ELF-1 (cell line): ENCODE data around the gene CDK5R1.

Source experiments
- DNase-seq: peaks from one replicate; pipeline ENCODE4 v3.0.0-alpha.2; 2016; ENCODE audit warnings: low read depth, low spot score

CDK5R1 gene

DNA sequence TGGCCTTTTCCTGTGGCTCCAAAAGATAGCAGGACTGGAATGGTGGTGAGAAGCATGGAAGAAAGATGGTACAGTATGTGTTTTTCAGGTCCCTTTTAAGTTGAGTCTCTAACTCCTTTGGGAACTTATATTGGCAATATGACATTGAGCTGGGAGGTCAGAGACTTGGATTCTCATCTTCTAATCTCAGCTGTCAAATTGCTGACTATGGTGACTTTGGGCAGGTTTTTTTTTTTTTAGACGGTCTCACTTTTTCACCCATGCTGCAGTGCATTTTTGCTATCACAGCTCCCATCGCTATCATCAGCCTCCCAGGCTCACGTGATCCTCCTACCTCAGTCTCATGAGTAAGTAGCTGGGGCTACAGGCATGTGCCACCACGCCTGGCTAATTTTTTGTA is 15.1 kb upstream of the CDK5R1 start:
- DNase-seq, result no peak

- DNase-seq, result no peak
These were observed 11.5 kb upstream of the CDK5R1 start for GRCh38 chr17:32475258-32475657.

GRCh38 chr17:32477220-32477619 is 9.6 kb upstream of the CDK5R1 start:
- DNase-seq, result no peak

- no peak for DNase-seq
These were observed 7.6 kb upstream of the CDK5R1 start for GRCh38 chr17:32479074-32479617.

- DNase-seq, result no peak
These were observed 5.6 kb upstream of the CDK5R1 start for GRCh38 chr17:32481193-32481592.

DNA sequence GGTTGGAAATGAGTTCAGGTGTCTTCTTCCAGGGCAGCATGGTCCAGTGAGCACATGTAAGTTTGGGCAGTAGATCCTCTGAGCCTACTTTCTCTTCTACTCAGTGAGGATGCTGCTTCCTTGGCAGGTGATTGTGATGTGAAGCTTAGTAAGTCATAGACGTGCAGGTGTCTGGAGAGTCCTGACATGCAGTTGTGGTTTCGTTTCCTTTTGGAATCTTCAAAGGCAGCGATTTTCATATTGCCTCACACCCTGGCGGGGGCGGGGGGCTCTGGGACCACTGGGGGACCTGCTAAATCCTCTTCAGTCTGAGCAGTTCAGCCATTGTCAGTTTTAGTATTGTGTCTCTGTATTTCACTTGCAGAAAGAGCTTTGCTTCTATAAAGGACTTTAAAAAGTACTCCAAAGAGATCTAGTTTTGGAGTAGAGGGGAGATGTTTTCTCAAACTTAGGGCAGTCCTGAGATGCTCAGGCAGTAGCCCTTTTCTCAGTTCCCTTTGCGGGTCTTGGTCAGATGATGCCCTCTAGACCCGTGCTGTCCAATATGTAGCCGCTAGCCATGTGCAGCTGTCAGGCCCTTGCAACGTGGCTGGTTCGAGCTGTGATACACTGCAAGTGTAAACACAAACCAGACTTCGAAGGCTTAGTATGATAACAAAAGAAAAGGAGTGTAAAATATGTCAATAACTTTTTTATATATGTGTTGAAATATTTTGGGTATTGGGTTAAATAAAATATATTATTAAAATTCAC is 4.0 kb upstream of the CDK5R1 start:
- DNase-seq, result no peak

DNA sequence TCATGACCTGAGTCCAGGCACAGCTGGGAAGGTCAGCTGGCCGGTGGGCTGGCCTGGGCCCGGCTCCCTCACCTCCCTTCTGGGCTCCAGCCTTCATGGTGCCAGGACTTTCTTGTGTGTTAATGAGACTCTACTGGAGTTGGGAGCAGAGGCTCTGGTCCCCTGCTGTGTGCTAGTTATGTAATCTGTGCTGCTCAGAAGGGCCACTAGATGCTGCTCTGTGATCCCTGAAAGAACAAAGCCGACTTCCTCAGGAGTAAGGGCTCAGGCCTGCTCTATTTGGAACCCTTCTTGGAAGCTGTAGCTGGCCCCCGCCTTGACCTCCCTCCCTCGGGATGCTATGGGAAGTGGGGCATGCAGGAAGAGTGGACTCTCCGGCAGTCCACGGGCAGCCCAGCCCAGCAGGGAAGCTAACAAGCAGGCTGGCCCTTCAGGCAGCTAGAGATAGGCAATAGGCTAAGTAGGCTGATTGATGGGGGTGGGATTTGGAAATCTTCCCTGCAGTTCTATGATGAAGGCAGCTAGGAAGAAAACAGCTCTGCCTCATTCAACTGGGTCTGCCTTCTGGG is 3.3 kb upstream of the CDK5R1 start:
- DNase-seq, result peak; percentile 90

DNA sequence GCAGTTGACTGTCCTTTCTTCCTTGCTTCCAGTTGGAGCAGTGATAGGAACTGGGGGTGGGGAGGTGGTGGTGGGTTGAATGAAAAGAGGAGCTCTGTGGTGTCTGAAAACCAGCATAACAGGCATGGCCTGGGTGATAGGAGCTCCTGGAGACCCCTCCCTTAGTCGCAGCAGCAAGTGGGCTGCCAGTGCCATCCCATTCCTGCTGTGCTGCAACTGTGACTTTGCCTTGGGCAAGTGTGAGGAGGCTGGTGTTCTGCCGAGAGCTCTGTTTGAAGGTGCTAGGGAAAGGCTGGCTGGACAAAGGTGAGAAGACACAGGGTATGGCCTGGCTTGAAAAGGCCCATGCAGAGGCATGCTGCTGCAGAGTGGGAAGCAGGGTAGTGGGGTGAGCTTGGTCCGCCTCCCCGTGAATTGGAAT is 2.7 kb upstream of the CDK5R1 start:
- DNase-seq, result peak; percentile 72

DNA sequence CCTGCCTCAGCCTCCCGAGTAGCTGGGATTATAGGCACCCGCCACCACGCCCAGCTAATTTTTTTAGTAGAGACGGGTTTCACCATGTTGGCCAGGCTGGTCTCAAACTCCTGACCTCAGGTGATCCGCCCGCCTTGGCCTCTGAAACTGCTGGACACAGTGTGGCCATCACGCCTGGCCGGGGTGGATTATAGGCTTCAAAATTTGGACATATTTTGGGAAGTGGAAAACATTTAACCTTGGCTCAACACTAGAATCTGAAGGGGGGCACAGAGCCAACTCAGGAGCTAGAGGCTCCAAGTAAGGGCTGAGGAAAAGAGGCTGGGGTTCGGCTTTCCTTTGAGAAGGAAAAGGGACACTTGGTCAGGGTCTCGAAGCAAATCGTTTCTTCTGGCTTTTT is 2.2 kb upstream of the CDK5R1 start:
- DNase-seq, result no peak

GRCh38 chr17:32485261-32486110 is 1.3 kb upstream of the CDK5R1 start:
- DNase-seq, result no peak

GRCh38 chr17:32486111-32486700 is 587 bp upstream of the CDK5R1 start:
- DNase-seq, result peak; percentile 75

DNA sequence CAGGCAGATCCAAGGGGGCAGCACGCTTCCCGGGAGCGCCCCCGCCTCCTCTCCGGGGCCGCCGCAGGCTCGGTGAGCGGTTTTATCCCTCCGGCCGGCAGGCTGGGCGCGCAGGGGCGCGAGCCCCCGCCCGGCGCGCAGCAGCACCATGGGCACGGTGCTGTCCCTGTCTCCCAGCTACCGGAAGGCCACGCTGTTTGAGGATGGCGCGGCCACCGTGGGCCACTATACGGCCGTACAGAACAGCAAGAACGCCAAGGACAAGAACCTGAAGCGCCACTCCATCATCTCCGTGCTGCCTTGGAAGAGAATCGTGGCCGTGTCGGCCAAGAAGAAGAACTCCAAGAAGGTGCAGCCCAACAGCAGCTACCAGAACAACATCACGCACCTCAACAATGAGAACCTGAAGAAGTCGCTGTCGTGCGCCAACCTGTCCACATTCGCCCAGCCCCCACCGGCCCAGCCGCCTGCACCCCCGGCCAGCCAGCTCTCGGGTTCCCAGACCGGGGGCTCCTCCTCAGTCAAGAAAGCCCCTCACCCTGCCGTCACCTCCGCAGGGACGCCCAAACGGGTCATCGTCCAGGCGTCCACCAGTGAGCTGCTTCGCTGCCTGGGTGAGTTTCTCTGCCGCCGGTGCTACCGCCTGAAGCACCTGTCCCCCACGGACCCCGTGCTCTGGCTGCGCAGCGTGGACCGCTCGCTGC is 832 bp downstream of the CDK5R1 start:
- peak; percentile 44 for DNase-seq

DNA sequence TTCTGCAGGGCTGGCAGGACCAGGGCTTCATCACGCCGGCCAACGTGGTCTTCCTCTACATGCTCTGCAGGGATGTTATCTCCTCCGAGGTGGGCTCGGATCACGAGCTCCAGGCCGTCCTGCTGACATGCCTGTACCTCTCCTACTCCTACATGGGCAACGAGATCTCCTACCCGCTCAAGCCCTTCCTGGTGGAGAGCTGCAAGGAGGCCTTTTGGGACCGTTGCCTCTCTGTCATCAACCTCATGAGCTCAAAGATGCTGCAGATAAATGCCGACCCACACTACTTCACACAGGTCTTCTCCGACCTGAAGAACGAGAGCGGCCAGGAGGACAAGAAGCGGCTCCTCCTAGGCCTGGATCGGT is 1.4 kb downstream of the CDK5R1 start:
- no peak for DNase-seq

GRCh38 chr17:32488604-32489180 is 1.9 kb downstream of the CDK5R1 start:
- DNase-seq, result no peak

- no peak for DNase-seq
These were observed 2.7 kb downstream of the CDK5R1 start for GRCh38 chr17:32489320-32490100.

- DNase-seq, result peak; percentile 20
These were observed 3.3 kb downstream of the CDK5R1 start for GRCh38 chr17:32490101-32490482.

DNA sequence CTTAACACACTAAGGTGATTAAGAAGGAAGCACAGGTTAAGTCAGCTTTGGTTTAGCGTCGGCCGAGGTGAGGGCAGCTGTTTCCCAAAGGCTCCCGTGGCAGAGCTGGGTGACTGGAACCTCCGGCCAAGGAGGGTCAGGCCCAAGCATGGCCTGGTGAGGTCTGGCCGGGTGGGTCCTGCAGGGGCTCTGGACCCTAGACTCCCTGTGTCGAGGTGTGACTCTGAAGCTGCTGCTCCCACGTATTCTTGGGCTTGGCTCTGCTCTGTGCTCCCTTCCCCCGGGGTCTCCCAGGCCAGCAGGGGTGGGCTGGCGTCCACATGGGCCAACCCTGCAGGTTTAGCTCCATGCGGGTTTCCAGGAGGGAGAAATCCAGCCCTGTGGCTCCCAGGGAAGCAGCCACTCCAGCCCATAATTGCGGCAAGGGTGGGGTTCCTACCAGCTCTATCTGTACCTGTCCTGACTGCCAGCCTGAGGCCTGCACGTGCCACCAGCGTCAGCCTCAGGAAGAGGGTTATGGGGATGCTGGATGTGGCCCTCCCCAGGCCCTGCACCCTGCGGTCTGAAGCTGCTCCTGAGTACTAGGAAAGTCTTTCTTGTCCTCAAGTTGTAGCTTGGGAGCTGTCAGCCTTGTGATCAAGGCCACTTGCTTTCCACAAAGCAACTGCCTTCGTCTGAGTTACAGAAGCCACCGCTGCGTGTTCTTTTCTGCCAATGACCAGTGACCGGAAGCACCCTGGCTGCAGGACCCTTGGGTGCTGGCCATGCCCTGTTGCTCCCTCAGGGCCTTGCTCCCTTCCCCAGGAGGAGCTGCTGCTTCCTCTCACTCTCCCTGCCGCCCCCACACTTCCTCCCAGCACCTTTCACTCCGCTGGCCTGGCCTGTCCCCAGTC is 4.8 kb downstream of the CDK5R1 start:
- no peak for DNase-seq

DNA sequence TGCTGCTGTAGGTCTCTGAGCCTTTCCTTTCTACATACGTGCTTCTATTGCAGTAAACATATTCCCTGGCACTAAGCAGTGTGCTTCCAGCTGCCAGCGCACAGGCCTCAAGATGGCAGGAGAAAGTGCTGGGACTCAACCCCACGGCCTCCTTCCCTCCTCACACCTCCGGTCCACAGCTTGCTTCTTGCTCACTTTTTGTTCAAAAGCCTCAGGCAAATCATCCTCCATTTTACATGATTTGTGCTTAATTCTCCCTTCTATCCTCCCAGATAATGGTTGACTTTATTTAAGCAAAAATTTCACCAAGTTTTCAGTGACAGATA is 5.4 kb downstream of the CDK5R1 start:
- no peak for DNase-seq

GRCh38 chr17:32492648-32493289 is 6.0 kb downstream of the CDK5R1 start:
- DNase-seq, result no peak
